ENCODE measurements around the gene PRR5L.

The PRR5L gene

GRCh38 chr11:36380296-36381014 is 84.4 kb downstream of the PRR5L start:
- DNase-seq = no peak

GRCh38 chr11:36381015-36381360 is 84.9 kb downstream of the PRR5L start:
- DNase-seq = no peak

DNA sequence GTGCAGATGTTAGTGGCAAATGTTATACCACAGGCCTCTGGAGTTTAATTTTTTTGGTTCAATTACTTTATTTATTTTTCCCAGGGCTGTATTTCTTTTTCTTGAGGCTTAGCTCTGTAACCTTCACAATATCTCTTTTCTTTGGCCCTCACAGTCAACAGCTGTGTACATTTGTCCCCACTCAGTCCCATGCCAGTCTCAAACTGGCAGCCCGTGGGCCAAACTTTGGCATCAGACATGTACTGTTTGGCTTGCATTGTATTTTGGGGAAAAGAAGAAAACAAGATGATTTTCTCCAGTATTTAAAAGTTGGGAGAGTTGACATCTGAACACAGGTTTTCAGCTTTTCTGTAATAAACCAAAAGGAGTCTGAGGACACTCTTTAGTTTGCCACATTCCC is 87.1 kb downstream of the PRR5L start:
- DNase-seq = no peak

- no peak for DNase-seq
These were observed 89.3 kb downstream of the PRR5L start for GRCh38 chr11:36385121-36385970.

DNA sequence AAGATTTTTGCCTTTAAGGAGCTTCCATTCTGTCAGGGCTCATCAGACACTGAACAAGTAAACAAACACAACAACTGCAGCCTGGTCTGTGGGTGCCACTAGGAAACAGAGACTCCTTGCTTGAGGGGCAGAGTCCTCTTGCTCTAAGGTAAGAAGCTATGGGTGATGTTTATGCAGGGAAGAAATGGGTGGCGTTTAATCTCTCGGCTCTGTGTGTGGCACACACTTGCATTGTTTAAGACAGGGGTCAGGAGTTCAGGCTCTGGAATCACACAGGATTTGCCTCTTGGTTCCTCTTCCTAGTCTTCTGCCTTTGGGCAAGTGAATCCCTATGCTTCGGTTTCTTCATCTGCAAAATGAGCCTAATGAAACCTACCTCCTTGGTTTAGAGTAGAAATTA is 90.3 kb downstream of the PRR5L start:
- DNase-seq = no peak

GRCh38 chr11:36388071-36388470 is 92.0 kb downstream of the PRR5L start:
- no peak for DNase-seq

GRCh38 chr11:36388951-36389350 is 92.9 kb downstream of the PRR5L start:
- DNase-seq = no peak

DNA sequence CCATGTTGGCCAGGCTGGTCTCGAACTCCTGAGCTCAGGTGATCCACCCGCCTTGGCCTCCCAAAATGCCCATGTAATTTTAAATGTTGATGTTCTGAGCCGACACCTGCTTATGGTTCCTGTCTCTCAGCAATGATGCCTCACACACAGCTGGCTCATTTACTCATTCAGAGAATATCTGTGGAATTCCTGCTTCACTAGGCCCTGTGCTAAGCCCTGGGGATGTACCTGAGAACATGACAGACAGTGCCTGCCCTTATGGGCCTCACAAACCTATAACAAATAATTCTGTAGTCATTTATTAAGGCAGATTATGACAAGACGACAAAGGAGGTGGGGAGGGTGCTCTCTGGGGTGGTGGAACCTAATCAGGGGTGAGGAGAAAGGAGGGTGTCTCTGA is 93.7 kb downstream of the PRR5L start:
- DNase-seq = no peak

GRCh38 chr11:36390963-36391471 is 94.9 kb downstream of the PRR5L start:
- DNase-seq = no peak

DNA sequence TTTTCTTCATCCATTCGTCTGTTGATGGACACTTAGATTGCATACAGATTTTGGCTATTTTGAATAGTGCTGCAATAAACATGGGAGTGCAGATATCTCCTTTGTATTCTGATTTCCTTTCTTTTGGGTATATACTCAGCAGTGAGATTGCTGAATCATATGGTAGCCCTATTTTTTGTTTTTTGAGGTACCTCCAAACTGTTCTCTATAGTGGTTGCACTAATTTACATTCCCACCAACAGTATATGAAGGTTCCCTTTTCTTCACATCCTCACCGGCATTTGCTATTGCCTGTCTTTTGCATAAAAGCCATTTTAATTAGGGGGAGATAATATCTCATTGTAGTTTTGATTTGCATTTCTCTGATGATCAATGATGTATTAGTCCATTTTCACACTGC is 96.1 kb downstream of the PRR5L start:
- no peak for DNase-seq

DNA sequence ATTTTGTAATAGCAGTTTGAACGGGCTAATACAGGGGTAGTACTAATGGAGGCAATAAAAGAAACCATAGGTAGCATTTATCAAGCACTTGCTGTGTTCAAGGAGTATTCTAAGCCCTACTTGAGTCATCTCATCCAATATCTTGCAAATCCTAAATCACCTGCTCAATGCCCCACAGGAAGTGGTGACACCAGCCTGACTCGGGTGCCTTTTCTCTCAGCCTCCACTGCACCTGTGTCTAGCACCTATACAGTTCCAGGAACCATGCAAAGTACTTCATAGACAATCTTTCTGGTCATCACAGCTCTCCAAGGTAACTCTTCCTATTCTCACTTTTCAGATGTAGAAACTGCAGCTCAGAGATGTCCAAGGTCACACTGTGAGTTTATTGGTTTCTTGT is 98.0 kb downstream of the PRR5L start:
- DNase-seq = no peak

GRCh38 chr11:36394926-36395325 is 98.8 kb downstream of the PRR5L start:
- DNase-seq = no peak

- DNase-seq = no peak
These were observed 100.1 kb downstream of the PRR5L start for GRCh38 chr11:36395978-36396736.

DNA sequence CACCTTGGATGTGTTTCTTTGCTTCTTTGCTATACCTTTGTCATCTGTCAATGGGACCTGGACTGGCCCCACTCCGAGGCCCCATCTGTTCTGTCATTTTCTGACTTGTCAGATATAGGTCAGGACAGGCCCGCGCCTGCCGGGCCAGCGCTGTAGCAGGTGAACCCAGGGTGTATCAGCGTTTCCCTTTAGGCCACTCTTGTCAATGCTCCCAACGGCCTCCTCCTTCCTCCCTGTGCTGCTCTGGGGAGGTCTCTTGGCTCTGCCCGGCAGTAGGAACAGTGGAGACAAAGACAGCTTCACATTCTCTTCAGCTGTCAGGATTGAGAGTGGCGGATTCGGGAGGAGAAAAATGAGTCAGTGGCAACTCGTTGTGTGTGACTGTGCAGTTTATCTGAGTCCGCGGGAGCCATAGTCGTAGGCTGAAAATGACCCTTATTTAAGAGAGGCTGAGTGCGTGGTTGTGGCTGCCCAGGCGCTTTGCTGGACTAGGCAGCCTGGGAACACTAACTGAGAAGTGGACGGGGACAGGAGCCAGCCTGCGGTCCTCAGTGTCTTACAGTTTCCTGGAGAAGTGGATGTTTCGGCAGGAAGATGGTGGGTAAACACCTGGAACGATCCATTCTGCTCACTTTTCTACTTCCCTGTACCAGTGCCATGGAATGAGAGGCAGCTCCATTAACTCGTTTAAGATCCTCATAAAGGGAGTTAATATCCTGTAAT is 102.3 kb downstream of the PRR5L start:
- DNase-seq = no peak

- DNase-seq = no peak
These were observed 103.1 kb downstream of the PRR5L start for GRCh38 chr11:36399236-36399635.

- DNase-seq = no peak
These were observed 103.7 kb downstream of the PRR5L start for GRCh38 chr11:36399745-36400144.

DNA sequence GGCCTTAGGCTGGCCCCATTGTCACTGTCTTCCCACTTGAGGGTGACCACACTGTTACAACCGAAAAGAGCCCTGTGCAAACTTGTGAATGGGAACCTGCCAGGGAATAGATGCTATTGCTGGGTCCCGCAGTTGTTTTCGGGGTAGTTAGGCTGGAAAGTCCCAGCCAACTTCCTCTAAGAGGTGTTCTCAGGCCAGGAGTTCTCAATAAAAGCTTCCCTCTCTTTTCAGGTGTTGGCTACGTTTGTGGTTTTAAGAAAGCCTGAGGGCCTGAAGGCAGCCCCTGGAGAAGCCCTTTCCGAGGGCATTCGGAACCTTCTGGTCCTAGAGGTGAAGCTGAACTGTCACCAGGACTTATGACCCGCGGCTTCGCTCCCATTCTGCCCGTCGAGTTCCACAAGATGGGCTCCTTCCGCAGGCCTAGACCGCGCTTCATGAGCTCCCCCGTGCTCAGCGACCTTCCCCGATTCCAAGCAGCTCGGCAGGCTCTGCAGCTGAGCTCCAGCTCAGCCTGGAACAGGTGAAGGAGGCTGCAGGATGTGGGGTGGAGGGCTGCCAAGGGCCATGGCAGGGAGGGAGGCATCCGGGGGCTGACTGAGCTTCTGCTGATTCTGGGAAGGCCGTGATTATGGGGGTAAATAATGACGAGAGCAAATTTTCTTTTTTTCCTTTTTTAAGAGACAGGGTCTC is 104.8 kb downstream of the PRR5L start:
- DNase-seq = no peak

- DNase-seq = no peak
These were observed 106.6 kb downstream of the PRR5L start for GRCh38 chr11:36402568-36403170.

GRCh38 chr11:36403661-36404060 is 107.6 kb downstream of the PRR5L start:
- DNase-seq = no peak

- DNase-seq = no peak
These were observed 108.7 kb downstream of the PRR5L start for GRCh38 chr11:36404831-36405230.

DNA sequence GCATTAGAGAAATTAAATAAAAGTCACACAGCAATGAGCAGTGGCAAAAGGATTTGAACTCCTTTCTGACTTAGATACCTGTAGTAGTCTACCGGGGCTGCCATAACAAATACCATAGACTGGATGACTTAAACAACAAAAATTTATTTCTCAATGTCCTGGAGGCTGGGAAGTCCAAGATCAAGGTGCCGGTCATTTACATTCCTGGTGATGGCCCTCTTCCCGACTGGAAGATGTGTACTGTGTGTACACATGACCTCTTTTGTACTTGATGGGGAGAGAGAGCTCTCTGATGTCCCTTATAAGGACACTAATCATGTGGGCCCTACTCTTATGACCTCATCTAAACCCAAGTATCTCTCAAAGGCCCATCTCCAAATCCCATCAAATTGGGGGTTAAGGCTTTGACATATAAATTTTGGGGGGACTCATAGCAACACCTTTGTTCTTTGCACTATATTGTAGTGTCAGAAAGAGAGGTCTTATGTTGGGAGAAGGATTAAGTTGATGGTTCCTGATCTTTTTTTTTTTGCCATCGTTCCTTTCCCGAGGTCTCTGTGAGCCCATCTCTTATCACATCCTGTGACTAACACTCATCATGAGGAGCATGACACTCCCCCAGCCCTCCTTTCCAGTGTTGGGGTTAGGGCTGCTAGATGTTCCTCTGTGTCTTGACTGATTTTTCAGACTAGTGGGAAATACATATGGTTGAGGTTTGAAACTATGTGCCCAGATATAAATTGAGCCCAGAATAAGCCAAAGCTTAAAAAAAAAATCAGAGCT is 109.7 kb downstream of the PRR5L start:
- no peak for DNase-seq
